ENCODE measurements around the gene HES7.

- TF ChIP-seq, protein P1, sequence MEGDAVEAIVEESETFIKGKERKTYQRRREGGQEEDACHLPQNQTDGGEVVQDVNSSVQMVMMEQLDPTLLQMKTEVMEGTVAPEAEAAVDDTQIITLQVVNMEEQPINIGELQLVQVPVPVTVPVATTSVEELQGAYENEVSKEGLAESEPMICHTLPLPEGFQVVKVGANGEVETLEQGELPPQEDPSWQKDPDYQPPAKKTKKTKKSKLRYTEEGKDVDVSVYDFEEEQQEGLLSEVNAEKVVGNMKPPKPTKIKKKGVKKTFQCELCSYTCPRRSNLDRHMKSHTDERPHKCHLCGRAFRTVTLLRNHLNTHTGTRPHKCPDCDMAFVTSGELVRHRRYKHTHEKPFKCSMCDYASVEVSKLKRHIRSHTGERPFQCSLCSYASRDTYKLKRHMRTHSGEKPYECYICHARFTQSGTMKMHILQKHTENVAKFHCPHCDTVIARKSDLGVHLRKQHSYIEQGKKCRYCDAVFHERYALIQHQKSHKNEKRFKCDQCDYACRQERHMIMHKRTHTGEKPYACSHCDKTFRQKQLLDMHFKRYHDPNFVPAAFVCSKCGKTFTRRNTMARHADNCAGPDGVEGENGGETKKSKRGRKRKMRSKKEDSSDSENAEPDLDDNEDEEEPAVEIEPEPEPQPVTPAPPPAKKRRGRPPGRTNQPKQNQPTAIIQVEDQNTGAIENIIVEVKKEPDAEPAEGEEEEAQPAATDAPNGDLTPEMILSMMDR (IDR thresholded peaks at IDR 0.05) = no peak
- TF ChIP-seq EP300 (IDR thresholded peaks at IDR 0.05) (no peak), POLR2A (IDR thresholded peaks at IDR 0.05) (no peak)
These were observed 2.1 kb upstream of the HES7 start for GRCh38 chr17:8125947-8126490.

Measured in stomach (tissue), 4 donors.